GM19397 (cell line): ENCODE measurements around the gene KLK15.

Experiments used
- ATAC-seq: cut with Tn5 transposase; IDR thresholded peaks from one replicate; pipeline ENCODE4 v1.9.1; 2021; ENCODE audit warnings: mild to moderate bottlenecking, moderate library complexity; ENCODE audit not compliant: unreplicated experiment

Gene KLK15

DNA sequence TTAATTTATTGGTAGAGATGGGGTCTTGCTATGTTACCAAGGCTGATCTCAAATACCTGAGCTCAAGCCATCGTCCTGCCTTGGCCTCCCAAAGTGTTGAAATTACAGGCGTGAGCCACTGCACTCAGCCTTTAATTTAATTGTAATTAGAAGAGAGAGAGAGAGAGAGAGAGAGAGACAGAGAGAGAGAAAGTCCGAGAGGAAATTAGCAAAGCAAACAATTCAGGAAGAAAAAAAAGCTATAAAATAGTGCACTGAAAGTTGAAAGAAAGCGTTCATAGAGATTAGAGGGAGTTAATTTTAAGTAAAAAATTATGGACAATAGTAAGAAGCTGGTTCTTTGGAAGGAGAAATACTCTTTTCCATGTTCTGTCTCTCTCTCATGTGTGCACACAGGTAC lies 56.1 kb downstream of the KLK15 start:
- ATAC-seq = no peak

DNA sequence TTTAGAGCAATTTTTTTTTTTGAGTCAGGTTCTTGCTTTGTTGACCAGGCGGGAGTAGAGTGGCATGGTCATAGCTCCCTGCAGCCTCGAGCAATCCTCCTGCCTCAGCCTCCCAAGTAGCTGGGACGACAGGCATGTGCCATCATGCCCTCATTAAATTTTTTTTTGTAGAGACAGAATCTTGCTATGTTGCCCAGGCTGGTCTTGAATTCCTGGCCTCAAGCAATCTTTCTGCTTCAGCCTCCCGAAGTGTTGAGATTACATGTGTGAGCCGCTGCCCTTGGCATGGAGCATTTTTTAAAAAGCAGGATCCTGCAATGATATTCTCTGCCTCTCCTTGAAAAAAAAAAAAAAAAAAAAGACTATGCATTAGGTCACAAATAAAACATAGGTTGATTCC lies 57.2 kb downstream of the KLK15 start:
- ATAC-seq = no peak
